ENCODE measurements around the gene SECISBP2.

DNA sequence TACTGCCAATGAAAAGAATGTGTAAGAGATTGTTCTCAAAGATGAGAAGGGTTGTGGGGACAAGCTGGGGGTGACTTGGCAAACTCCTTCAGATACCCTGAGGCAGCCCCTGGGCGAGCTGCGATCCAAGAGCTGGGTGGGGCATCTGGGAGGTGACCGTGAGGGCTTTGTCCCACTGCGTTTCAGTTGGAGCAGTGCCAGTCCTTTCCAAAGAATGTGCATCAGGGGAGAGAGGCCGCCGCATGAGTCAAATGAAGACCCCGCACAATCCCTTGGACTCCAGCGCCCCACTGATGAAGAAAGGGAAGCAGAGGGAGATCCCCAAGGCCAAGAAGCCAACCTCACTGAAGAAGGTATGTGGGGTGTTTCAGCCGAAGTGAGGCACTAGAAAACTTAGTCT is 28.4 kb downstream of the SECISBP2 start:
- TF ChIP-seq CTCF (IDR thresholded peaks at IDR 0.05): no peak
- no peak for TF ChIP-seq ZFX (IDR thresholded peaks at IDR 0.05; ENCODE audit: borderline replicate concordance)
